ENCODE results near the gene SDF4. TPM values are rescaled to one million over a fixed set of nuclear protein-coding genes. Genes with fewer than 3 reads are reported as not detected.

SDF4 gene
- total RNA-seq, 4 donors from 2014 or later, result 57.5 to 87.6 (median 73.1) TPM

DNA sequence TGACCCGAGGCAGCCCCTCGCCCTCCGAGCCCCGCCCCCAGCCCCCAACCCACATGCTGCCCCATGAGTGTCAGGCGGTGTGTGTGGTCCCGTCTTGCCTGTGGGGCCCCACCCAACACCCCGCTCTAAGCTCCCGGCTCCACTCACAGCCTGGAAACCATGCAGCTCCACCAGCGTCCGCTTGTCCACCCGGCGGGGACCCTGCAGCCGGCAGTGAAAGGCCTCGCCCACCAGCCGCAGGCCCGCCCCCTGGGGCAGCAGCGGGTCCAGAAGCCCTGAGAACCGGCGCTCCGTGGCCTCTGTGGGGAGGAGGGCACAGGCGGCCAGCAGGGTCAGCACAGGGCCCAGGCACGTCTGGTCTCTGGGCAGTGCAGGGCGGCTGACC, 12.0 kb upstream of the SDF4 start:
- H3K4me3 ChIP-seq, result no peak overlapping the region
- no peaks in the 10 kb centered on the region for H3K9me3 ChIP-seq
- TF ChIP-seq POLR2A (IDR thresholded peaks at IDR 0.05) (no peak), EP300 (IDR thresholded peaks at IDR 0.05) (no peak), CTCF (IDR thresholded peaks at IDR 0.05) (no peak), POLR2AphosphoS5 (IDR thresholded peaks at IDR 0.05) (no peak)
- H3K27me3 ChIP-seq, result peaks cover 38% of the 10 kb centered on the region
- H3K27ac ChIP-seq, result no peak overlapping the region
- peaks cover 38% of the 10 kb centered on the region for H3K4me1 ChIP-seq
- DNase-seq (ENCODE audit: low spot score in 2 of 2), result no peak
- no peaks in the 10 kb centered on the region for H3K36me3 ChIP-seq
- WGBS, result 61% methylated on average over 13 of the region's 23 CpGs

DNA sequence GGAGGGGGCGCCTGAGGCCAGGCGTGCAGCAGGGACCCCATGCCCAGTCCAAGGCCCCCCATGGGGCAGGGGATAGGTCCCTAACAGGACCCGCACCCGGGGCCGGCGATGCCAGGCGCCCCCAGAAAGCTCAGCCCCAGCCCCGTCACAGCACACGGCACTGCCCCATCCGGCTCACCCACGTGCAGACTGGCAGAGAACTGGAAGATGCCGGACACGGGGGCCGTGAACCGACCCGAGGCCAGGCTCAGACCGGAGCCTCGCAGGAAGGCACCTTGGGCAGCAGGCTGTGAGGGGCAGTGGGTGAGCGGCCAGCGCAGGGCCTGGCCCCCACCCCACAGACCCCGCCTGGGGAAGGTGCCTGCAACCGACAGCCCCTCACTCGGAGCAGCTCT, 11.5 kb upstream of the SDF4 start:
- no peaks in the 10 kb centered on the region for H3K36me3 ChIP-seq
- no peak for DNase-seq (ENCODE audit: low spot score in 2 of 2)
- H3K4me1 ChIP-seq, result peaks cover 43% of the 10 kb centered on the region
- no CpG with 5 or more reads among the region's 23 CpGs for WGBS
- H3K4me3 ChIP-seq, result no peak overlapping the region
- H3K9me3 ChIP-seq, result no peaks in the 10 kb centered on the region
- TF ChIP-seq POLR2A (IDR thresholded peaks at IDR 0.05) (no peak), CTCF (IDR thresholded peaks at IDR 0.05) (no peak), EP300 (IDR thresholded peaks at IDR 0.05) (no peak), POLR2AphosphoS5 (IDR thresholded peaks at IDR 0.05) (no peak)
- no peak overlapping the region for H3K27ac ChIP-seq
- H3K27me3 ChIP-seq, result peaks cover 38% of the 10 kb centered on the region

- peaks cover 33% of the 10 kb centered on the region for H3K27me3 ChIP-seq
- H3K36me3 ChIP-seq, result no peaks in the 10 kb centered on the region
- WGBS, result 91% methylated on average over 9 of the region's 41 CpGs
- H3K4me3 ChIP-seq, result no peak overlapping the region
- H3K27ac ChIP-seq, result no peak overlapping the region
- no peak for DNase-seq (ENCODE audit: low spot score in 2 of 2)
- H3K9me3 ChIP-seq, result no peaks in the 10 kb centered on the region
- peaks cover 49% of the 10 kb centered on the region for H3K4me1 ChIP-seq
- TF ChIP-seq POLR2AphosphoS5 (IDR thresholded peaks at IDR 0.05) (no peak), POLR2A (IDR thresholded peaks at IDR 0.05) (no peak), CTCF (IDR thresholded peaks at IDR 0.05) (no peak), EP300 (IDR thresholded peaks at IDR 0.05) (no peak)
Observed at GRCh38 chr1:1242461-1243265, 10.9 kb upstream of the SDF4 start.

DNA sequence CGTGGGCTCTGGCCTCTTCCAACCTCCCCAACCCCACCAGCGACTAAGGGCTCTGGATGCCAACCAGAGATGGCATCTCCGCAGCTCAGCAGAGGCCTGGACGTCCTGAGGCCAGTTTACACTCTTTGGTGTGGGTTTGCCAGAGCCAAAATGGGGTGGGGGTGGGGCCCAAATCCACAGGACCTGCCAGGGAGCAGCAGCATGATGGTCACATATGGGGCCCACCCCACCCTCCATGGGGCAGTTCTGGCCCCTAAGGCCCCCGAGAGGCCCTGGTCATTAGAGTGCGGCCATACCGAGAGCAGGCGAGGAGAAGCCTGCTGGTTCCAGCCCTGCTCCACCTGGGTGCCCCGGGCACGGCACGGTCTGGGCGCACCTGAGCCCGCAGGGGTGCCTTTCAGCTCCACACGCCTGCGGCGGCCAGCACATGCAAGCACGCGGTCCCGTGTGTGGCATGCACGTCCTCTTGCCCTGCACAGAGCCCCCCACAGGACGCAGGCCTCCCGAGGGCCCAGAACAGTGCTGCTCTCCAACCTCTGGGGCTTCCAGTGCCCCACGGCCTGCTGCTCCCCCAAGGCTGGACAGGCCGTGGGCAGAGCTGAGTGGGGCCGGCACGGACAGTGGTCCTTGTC, 9.9 kb upstream of the SDF4 start:
- Histone ChIP-seq H3K4me3 (no peak overlapping the region), H3K4me1 (peaks cover 53% of the 10 kb centered on the region), H3K27ac (no peak overlapping the region), H3K27me3 (peaks cover 23% of the 10 kb centered on the region), H3K9me3 (no peaks in the 10 kb centered on the region), H3K36me3 (no peaks in the 10 kb centered on the region)
- no peak for TF ChIP-seq POLR2AphosphoS5 (IDR thresholded peaks at IDR 0.05)
- no peak for TF ChIP-seq EP300 (IDR thresholded peaks at IDR 0.05)
- TF ChIP-seq POLR2A (IDR thresholded peaks at IDR 0.05), result no peak
- TF ChIP-seq CTCF (IDR thresholded peaks at IDR 0.05), result no peak
- WGBS, result 80% methylated on average over 7 of the region's 26 CpGs
- DNase-seq (ENCODE audit: low spot score in 2 of 2), result no peak

- WGBS, result 22% methylated on average over 9 of the region's 23 CpGs
Observed at GRCh38 chr1:1240822-1241587, 9.2 kb upstream of the SDF4 start.

More at GRCh38 chr1:1240822-1241587, 9.2 kb upstream of the SDF4 start:
- H3K4me1 ChIP-seq, result peaks cover 48% of the 10 kb centered on the region
- H3K27me3 ChIP-seq, result peaks cover 16% of the 10 kb centered on the region
- no peak overlapping the region for H3K4me3 ChIP-seq
- no peaks in the 10 kb centered on the region for H3K9me3 ChIP-seq
- H3K36me3 ChIP-seq, result no peaks in the 10 kb centered on the region
- no peak for TF ChIP-seq EP300 (IDR thresholded peaks at IDR 0.05)
- TF ChIP-seq POLR2A (IDR thresholded peaks at IDR 0.05), result no peak
- TF ChIP-seq CTCF (IDR thresholded peaks at IDR 0.05), result no peak
- no peak for TF ChIP-seq POLR2AphosphoS5 (IDR thresholded peaks at IDR 0.05)
- H3K27ac ChIP-seq, result no peak overlapping the region
- DNase-seq (ENCODE audit: low spot score in 2 of 2), result no peak

All from suprapubic skin (tissue), 4 donors.